Measurements from ENCODE around the gene PRDM4.
A peak's percentile ranks its signal among the peaks of the same experiment; 100 is the strongest.

The PRDM4 gene

GRCh38 chr12:107685360-107686248 is 75.3 kb downstream of the PRDM4 start, which contains the start of gene PWP1:
Gene PWP1, plus strand, starts transcription at chr12:107685799. Its CDS starts 101 bp downstream, at chr12:107685900.
- peak; percentile 92 for DNase-seq (ENCODE audit: low read depth)

GRCh38 chr12:107684990-107685359 is 76.0 kb downstream of the PRDM4 start:
- DNase-seq (ENCODE audit: low read depth): no peak

- no peak for DNase-seq (ENCODE audit: low read depth)
Observed at GRCh38 chr12:107684029-107684795, 76.7 kb downstream of the PRDM4 start.
